ENCODE data around the gene CHDH. TPM values are rescaled to one million over a fixed set of nuclear protein-coding genes. Genes with fewer than 3 reads are reported as not detected.

Gene CHDH
- total RNA-seq, 2 donors from 2014 or later: 21.5 to 26.0 TPM

DNA sequence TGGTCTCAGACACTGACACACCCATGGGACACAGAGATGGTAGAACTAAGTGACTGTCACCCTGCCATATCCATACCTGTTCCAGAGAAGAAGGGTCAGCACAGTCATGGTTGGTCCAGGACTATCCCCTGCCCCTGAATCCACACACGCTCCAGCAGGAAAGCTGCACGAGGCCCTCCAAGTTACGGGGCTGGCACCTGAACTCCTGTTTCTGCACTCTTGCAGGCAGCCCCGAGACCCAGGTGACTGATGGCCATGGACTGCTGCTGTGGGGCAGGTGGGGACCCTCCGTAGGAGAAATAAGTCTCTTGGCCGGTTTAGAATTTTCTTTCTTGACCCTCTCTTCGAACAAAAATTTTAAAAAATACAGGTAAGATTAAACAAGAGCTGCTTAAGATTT, 30.6 kb downstream of the CHDH start:
- peaks cover 15 to 36% of the 10 kb centered on the region in 2 donors for H3K36me3 ChIP-seq (replicated peaks in 1 of 2; ENCODE audit: insufficient read depth in 1 of 2, low read depth in 2 of 2)
- H3K4me3 ChIP-seq: no peak overlapping the region
- DNase-seq (no peak), ATAC-seq (no peak)
- H3K27ac ChIP-seq: no peak overlapping the region
- no peaks in the 10 kb centered on the region for H3K9me3 ChIP-seq
- no peaks in the 10 kb centered on the region for H3K27me3 ChIP-seq
- 93 to 97% methylated on average over 7 of the region's 7 CpGs for WGBS, 2 donors
- no peak for TF ChIP-seq POLR2A (IDR thresholded peaks at IDR 0.05)
- TF ChIP-seq, protein P1, sequence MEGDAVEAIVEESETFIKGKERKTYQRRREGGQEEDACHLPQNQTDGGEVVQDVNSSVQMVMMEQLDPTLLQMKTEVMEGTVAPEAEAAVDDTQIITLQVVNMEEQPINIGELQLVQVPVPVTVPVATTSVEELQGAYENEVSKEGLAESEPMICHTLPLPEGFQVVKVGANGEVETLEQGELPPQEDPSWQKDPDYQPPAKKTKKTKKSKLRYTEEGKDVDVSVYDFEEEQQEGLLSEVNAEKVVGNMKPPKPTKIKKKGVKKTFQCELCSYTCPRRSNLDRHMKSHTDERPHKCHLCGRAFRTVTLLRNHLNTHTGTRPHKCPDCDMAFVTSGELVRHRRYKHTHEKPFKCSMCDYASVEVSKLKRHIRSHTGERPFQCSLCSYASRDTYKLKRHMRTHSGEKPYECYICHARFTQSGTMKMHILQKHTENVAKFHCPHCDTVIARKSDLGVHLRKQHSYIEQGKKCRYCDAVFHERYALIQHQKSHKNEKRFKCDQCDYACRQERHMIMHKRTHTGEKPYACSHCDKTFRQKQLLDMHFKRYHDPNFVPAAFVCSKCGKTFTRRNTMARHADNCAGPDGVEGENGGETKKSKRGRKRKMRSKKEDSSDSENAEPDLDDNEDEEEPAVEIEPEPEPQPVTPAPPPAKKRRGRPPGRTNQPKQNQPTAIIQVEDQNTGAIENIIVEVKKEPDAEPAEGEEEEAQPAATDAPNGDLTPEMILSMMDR (IDR thresholded peaks at IDR 0.05): no peak
- no peaks in the 10 kb centered on the region for H3K4me1 ChIP-seq
- intact Hi-C loops (cut with DNase I): no loop called here

DNA sequence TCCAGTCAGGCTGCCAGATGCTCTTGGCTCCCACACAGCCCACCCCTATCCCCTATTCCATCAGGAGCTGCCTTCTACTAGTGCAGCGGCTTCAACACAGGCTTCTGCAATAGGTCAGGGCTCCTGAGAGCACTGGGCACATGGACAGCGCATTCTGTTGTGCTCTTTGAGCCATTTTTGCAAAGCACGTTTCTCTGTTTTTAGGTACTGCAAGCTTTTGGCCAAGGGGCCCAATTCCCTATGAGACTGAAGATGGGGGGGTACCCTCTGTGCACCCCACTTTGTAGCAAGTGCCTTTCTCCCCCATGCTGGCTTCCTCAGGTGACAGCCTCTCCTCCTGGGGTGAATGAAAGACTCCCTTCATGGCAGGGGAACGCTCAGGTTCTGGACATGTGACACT, 31.2 kb downstream of the CHDH start:
- intact Hi-C loops (cut with DNase I): no loop called here
- no peak for DNase-seq

DNA sequence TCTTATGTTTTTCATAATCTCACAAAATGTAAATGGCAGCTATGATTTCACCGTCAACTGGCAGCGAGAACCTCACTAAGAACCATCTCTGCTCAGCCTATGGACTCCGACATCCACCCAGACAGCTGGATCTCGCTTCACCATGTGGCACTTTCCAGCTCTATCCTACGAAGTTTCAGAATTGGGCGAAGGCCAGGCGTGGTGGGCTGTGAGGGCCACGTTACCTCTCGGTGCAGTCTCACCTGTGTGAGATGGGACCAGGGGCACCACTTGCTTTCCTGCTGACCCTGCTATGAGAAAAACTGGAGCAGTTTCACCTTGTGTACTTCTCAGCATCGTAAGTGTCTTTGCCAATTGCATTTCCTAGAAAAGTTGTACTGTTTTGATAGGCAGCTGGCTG, 32.3 kb downstream of the CHDH start:
- intact Hi-C loops (cut with DNase I): no loop called here
- Histone ChIP-seq H3K9me3 (no peaks in the 10 kb centered on the region), H3K27ac (no peak overlapping the region), H3K4me3 (no peak overlapping the region), H3K4me1 (no peaks in the 10 kb centered on the region), H3K36me3 (replicated peaks in 1 of 2; ENCODE audit: insufficient read depth in 1 of 2, low read depth in 2 of 2) (peaks cover 14 to 25% of the 10 kb centered on the region in 2 donors), H3K27me3 (no peaks in the 10 kb centered on the region)
- ATAC-seq (no peak), DNase-seq (no peak)
- 85 to 89% methylated on average over 10 of the region's 10 CpGs for WGBS, 2 donors
- no peak for TF ChIP-seq POLR2A (IDR thresholded peaks at IDR 0.05)
- TF ChIP-seq, protein P1 (IDR thresholded peaks at IDR 0.05): no peak

More for the DNA sequence above, 31.2 kb downstream of the CHDH start:
- Histone ChIP-seq H3K27ac (no peak overlapping the region), H3K9me3 (no peaks in the 10 kb centered on the region), H3K27me3 (no peaks in the 10 kb centered on the region), H3K4me3 (no peak overlapping the region), H3K4me1 (no peaks in the 10 kb centered on the region), H3K36me3 (replicated peaks in 1 of 2; ENCODE audit: insufficient read depth in 1 of 2, low read depth in 2 of 2) (peaks cover 15 to 34% of the 10 kb centered on the region in 2 donors)
- WGBS, 2 donors: 96 to 98% methylated on average over 4 of the region's 4 CpGs
- no peak for ATAC-seq
- no peak for TF ChIP-seq POLR2A (IDR thresholded peaks at IDR 0.05)
- TF ChIP-seq, protein P1 (IDR thresholded peaks at IDR 0.05): no peak

DNA sequence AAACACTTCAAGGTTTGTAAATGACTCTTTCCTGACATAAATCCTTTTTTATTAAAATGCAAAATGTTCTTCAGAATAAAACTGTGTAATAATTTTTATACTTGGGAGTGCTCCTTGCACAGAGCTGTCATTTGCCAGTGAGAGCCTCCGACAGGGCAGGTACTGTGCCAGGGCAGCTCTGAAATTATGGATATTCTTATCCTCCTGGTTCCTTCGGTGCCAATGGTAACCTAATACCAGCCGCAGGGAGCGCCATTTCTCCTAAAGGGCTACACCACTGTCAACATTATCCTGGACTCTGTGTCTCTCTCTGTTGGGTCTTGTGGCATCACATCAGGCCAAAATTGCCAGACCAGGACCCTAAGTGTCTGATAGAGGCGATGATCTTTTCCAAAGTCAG, 33.0 kb downstream of the CHDH start:
- WGBS, 2 donors: 78 to 89% methylated on average over 5 of the region's 5 CpGs
- H3K27ac ChIP-seq: no peak overlapping the region
- no peaks in the 10 kb centered on the region for H3K4me1 ChIP-seq
- no peaks in the 10 kb centered on the region for H3K27me3 ChIP-seq
- no peaks in the 10 kb centered on the region for H3K9me3 ChIP-seq
- intact Hi-C loops (cut with DNase I): no loop called here
- TF ChIP-seq, protein P1 (IDR thresholded peaks at IDR 0.05): no peak
- H3K4me3 ChIP-seq: no peak overlapping the region
- DNase-seq: no peak
- no peak for ATAC-seq
- peaks cover 10 to 20% of the 10 kb centered on the region in 2 donors for H3K36me3 ChIP-seq (replicated peaks in 1 of 2; ENCODE audit: insufficient read depth in 1 of 2, low read depth in 2 of 2)

DNA sequence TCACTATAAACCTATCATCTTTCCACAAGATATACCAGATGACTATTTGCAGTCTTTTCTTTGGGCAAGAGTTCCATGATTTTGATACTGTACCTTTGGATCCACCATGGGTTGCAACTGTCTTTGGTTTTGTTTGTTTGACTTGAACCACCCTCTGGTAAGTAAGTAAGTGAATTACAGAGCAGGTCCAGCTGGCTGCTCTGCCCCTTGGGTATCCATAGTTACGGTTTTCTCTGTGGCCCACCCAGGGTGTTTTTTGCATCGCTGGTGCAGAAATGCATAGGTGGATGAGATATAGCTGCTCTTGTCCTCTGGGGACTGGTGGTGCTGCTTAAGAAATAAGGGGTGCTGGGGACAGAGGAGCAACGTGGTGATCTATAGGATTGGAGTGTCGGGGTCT, 33.8 kb downstream of the CHDH start:
- Histone ChIP-seq H3K27ac (no peak overlapping the region), H3K9me3 (no peaks in the 10 kb centered on the region), H3K4me3 (no peak overlapping the region), H3K36me3 (replicated peaks in 1 of 2; ENCODE audit: insufficient read depth in 1 of 2, low read depth in 2 of 2) (peaks cover 5 to 12% of the 10 kb centered on the region in 2 donors), H3K4me1 (peaks cover 6% of the 10 kb centered on the region), H3K27me3 (no peaks in the 10 kb centered on the region)
- ATAC-seq: no peak
- no peak for DNase-seq
- no peak for TF ChIP-seq POLR2A (IDR thresholded peaks at IDR 0.05)
- TF ChIP-seq, protein P1 (IDR thresholded peaks at IDR 0.05): no peak
- intact Hi-C loops (cut with DNase I): no loop called here
- WGBS, 2 donors: 64 to 86% methylated on average over 4 of the region's 4 CpGs

Measured in body of pancreas (tissue), 4 donors.